CD4-positive, alpha-beta T cell treated with Interleukin-6 at 100 ng/mL for 8 hours (primary cell): ENCODE results near the gene TMEM130.

ENCODE experiments used
- DNase-seq: peaks from one replicate; pipeline ENCODE4 v3.0.0-alpha.2; 2020; ENCODE audit warnings: mixed read lengths, low spot score

TMEM130 gene

DNA sequence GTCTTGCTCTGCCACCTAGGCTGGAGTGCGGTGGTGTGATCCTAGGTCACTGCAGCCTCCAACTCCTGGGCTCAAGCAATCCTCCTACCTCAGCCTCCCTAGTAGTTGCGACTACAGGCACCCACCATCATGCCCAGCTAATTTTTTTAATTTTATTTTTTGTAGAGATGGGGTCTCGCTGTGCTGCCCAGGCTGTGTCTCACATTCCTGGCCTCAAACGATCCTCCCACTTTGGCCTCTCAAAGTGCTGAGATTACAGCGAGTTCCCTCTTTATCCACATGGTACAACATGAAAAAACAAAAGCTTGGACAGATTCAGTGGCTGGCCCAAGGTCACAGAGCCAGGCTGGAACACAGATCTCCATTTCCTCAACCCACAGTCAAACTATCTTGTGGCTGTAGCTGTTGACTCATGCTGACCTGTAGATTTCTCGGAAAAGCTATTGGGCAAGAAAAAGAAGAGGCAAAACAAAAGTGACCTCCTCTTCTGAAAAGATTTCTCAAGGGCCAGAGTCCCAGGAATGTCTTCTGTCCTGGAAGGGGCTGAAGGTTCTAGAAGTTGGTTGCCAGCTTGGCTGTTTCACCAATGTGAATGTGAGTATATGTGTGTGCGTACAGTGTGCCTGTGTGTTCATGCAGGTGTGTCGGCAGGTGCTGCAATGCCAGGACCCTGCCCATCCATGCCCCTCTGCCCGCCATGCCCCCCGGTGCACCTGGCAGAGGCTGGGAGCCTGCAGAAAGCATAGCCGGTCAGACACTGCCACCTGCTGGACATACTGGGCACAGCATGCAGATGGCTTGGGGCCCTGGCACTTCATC lies 28.4 kb downstream of the TMEM130 start:
- DNase-seq: peak; percentile 56

DNA sequence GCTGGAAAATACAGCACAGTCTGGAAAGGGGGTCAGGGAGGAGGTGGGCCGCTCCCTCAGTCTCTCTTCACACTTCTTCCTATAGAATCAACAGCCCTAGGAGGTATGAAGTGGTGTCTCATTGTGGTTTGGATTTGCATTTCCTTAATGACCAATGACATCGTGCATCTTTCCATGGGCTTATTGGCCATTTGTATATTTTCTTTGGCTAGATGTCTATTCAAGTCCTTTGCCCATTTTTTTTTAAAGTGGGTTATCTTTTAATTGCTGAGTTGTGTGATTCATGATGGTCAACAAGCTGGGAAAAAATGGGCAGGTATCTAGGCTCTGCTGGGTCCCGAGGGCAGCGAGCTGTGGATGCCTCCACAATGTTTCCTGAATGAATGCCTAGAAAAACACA lies 29.1 kb downstream of the TMEM130 start:
- no peak for DNase-seq

- no peak for DNase-seq
Observed at GRCh38 chr7:98840096-98840495, 29.7 kb downstream of the TMEM130 start.

DNA sequence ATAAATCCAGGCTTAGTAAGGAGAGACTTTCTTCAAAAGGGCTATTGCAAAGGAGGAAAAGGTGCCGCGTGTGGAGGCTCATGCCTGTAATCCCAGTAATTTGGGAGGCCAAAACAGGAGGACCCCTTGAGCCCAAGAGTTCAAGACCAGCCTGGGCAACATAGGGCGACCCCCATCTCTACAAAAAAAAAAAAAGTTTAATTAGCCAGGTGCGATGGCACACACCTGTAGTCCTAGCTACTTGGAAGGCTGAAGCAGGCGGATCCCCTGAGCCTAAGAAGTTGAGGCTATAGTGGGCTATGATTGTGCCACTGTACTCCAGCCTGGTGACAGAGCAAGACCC lies 32.2 kb downstream of the TMEM130 start:
- DNase-seq: no peak

- DNase-seq: no peak
Observed at GRCh38 chr7:98836811-98837629, 32.8 kb downstream of the TMEM130 start.

GRCh38 chr7:98834949-98835348 lies 34.9 kb downstream of the TMEM130 start:
- DNase-seq: no peak

GRCh38 chr7:98833022-98833421 lies 36.8 kb downstream of the TMEM130 start:
- no peak for DNase-seq

DNA sequence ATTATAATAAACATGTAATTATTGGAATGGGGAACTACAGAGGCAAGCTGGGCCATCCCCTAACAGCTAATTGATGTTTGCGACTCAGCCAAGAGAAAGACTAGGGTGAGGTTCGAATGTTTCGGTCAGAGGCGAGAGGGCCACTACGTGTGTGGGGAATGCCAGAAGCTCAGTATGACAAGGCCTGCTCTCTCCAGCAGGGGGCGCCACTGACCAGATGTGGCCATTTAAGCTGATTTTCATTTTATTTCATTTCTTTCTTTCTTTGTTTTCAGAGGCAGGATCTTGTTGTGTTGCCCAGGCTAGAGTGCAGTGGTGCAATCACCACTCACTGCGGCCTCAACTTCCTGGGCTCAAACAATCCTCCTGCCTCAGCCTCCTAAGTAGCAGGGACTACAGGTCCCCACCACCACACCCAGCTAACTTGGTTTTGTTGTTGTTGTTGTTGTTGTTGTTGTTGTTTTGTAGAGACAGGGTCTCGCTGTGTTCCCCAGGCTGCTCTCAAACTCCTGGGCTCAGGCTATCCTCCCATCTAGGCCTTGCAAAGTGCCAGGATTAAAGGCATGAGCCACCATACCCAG lies 38.1 kb downstream of the TMEM130 start:
- DNase-seq: peak; percentile 15

- no peak for DNase-seq
Observed at GRCh38 chr7:98830972-98831548, 38.8 kb downstream of the TMEM130 start.

DNA sequence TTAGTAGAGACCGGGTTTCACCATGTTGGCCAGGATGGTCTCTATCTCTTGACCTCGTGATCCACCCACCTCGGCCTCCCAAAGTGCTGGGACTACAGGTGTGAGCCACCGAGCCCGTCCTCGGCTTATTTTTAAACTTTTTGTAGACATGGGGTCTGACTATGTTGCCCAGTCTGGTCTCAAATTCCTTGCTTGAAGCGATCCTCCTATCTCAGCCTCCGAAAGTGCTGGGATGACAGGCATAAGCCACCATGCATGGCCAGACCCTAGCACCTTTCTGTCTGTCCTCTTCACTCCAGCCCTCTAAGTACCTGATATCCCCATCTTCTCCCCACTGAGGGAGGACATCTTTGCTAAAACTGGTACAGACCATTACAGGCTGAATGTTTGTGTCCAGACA lies 41.4 kb downstream of the TMEM130 start:
- no peak for DNase-seq

DNA sequence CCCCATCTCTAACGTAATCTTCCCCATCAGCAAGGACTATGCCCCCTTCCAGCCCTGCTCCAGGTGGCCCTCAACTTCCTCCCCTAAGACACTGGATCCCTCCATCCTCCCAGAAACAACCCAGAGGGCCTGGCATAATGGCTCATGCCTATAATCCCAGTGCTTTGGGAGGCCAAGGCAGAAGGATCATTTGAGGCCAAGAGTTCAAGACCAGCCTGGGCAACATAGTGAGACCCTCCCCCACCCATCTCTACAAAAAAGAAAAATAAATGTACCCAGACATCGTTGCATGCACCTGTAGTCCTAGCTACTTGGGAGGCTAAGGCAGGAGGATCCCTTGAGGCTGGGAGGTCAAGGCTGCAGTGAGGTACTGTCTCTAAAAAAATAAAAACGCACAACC lies 42.6 kb downstream of the TMEM130 start:
- no peak for DNase-seq

DNA sequence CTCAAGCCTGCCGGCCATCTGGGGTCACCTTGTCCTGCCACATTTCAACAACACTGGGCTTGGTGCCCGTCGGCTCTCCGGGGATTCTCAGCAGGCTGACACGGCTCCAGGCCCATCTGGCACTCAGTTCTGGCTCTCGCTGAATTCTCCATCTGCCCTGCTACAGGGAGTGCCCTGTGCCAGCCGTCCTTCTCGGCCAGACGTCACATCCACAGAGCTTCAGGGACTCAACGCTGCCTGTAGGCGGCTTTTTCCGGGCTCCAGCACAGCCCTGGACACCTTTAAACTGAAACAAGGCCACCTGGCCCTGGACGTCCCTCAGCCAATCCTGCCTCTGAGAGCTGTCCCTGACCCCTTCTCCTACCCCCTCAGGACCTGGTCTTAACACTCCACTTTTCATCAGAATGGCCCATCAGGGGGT lies 43.0 kb downstream of the TMEM130 start:
- DNase-seq: no peak

DNA sequence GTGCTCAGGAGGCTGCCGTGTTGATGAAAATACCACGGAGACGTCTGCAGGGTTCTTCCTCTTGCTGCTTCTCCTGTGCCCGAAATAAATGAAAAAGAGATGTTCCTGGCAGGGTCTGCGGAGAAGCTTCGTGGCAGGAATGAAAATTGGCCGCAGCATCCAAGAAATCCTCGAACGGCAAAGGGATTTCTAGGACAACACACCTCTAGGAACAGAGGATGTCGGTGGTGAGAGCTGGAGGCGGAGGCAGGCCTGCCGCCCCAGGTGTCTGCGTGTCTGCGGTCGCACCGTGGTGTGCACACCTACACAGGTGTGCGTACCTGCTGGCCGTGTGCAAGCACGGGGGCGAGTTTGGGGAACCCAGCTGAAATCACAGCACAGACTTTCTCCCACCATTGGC lies 43.4 kb downstream of the TMEM130 start:
- no peak for DNase-seq

- DNase-seq: no peak
Observed at GRCh38 chr7:98823226-98823625, 46.6 kb downstream of the TMEM130 start.

DNA sequence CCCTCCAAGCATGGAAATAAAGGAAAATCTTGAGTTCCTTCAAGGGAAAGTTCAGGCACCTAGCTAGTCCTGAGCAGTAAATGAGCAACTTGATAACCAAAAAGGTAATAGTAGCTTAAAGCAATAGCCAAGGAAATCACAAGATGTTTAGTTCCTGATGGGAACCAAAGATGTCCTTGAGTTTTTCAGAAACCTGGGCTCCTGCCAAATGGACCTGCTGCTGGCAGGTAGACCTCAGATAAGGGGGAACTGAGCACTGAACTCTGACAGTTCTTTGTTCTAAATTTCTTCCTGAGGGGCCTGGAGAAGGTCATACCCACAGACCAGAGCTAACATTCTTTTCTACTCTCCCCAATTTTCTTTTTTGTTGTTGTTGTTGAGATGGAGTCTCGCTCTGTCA lies 48.5 kb downstream of the TMEM130 start:
- no peak for DNase-seq

DNA sequence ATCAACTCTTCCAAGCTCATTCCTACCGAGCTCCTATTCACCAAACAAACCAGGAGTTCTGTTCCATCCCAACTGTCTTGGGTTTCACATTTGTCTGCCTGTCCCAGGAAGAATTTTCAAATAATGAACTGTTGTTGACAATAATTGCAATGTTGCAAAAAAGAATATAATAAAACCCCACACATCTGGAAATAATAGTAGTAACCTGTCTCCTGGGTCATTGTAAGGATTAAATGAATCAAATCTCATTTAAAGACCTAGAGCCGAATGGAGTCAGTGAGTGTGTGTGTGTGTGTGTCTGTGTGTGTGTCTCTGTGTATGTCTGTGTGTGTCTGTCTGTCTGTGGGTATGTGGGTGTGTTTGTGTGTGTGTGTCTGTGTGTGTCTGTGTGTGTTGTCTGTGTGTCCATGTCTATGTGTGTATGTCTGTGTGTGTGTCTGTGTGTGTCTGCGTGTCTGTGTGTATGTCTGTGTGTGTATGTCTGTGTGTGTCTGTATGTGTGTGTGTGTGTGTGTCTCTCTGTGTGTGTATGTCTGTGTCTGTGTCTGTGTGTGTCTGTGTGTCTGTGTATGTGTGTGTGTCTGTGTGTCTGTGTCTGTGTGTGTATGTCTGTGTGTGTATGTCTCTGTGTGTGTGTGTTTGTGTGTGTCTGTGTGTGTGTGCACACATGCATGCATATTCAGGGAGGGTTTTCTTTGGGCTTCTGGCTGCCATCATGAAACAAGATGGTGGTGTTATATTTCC lies 52.7 kb downstream of the TMEM130 start:
- no peak for DNase-seq

DNA sequence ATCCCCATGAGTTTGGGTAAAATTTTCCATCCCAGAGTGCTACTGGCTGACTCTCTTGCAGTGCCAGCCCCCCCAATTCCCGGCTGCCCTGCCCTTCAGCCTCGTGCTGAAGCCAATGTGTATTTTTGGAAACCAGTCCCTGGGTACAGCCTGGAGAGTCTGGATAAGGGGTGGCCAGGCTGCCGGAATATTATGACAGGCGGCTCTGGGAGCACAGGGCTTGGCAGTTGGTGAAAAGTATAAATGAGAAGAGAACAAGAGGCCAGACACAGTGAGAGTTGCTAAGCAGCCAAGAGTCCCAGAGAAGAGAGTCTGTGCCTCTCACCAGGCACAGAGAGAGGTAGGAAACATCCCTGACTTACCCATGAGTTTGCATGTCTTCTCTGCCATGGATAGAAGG lies 53.6 kb downstream of the TMEM130 start:
- no peak for DNase-seq

GRCh38 chr7:98815313-98815712 lies 54.5 kb downstream of the TMEM130 start:
- DNase-seq: no peak

- DNase-seq: no peak
Observed at GRCh38 chr7:98811299-98811698, 58.5 kb downstream of the TMEM130 start.

DNA sequence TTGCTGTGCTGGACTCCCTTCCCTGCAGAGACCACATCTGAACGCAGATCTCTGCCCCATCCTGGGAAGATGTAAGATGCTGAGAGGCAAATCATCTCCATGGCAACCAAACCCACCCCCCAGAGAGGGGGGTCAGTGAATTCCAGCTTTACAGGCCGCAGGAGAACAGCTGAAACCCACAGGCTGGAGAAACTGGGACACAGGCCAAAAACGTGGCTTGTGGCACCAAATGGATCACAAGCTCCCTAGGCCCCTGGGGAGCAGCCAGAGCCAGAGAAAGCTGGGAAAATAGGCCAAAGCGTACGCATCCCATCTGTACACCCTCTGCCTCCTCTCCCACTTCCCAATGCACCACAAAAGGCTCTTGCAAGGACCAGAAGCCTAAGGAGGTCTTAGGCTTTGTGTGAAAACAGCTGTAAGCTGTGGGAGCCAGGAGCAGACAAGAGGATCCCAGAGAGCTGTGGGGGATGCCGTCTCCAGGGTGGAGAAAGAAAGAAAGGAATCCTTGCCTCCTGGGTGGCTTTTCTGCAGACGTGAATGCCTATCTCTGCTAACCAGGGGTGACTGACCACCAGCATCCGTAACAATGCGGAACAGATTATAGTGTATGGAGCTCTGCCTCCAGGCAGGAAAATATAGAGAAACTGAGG lies 59.5 kb downstream of the TMEM130 start:
- DNase-seq: no peak

DNA sequence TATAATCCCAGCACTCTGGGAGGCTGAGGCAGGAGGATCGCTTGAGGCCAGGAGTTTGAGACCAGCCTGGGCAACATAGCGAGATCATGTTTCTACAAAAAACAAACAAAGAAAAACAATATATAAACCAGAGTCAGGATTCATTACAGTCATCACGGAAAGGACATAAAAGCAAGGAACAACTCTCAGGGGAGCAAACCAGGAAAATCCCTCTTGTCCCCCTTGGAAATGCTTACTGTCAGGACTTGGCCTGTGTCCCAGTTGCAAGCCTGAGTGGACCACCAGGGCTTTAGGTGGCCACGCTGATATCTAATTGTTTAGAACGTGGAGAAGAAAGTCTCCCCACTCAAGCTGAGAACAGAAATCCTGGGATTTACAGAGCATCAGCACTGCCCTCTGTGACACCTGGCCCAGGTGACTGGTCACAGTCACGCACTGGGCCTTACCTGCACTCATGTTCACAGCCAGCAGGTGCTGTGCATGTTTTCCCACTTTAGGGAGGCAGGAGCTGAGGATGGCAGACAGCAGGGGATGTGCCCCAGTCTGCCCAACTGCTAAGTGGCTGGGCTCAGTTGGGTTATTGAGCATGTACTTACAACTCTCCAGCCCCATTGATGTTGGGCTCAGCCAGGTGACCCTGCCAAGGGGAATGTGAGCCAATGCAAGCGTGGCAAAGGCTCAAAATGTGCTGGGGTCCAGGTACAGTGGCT lies 60.9 kb downstream of the TMEM130 start:
- no peak for DNase-seq
